Smooth muscle cell (in vitro differentiated cells): Measurements from ENCODE around the gene ERN2. TPM values are rescaled to one million over a fixed set of nuclear protein-coding genes. Genes with fewer than 3 reads are reported as not detected.
A peak's percentile ranks its signal among the peaks of the same experiment; 100 is the strongest.

ENCODE experiments used
- DNase-seq: peaks from one replicate; lab custom pipeline; 2025; ENCODE audit not compliant: unreplicated experiment; lab: John Stamatoyannopoulos, UW
- H2AFZ ChIP-seq: fragments of 200-600 bp; sonication (generic); 2 replicates; pipeline ENCODE4 v1.6.0; 2016; ENCODE audit warnings: antibody characterized with exemption, low read depth, mild to moderate bottlenecking
- H3F3A ChIP-seq: fragments of 200-600 bp; sonication (generic); 2 replicates; pipeline ENCODE4 v1.6.0; 2017; ENCODE audit warnings: antibody characterized with exemption, low read depth
- H3K27ac ChIP-seq: fragments of 200-600 bp; sonication (generic); 2 replicates; pipeline ENCODE4 v1.5.1; 2016; ENCODE audit warnings: low read depth, mild to moderate bottlenecking
- H3K27me3 ChIP-seq: fragments of 200-600 bp; sonication (generic); 2 replicates; pipeline ENCODE4 v1.6.1; 2016; ENCODE audit warnings: low read depth, mild to moderate bottlenecking
- H3K36me3 ChIP-seq: fragments of 200-600 bp; sonication (generic); 2 replicates; pipeline ENCODE4 v1.5.1; 2016; ENCODE audit warnings: low read depth
- H3K4me1 ChIP-seq: fragments of 200-600 bp; sonication (generic); 2 replicates; pipeline ENCODE4 v1.5.1; 2016; ENCODE audit warnings: low read depth
- H3K4me2 ChIP-seq: fragments of 200-600 bp; sonication (generic); 2 replicates; pipeline ENCODE4 v1.6.0; 2016; ENCODE audit warnings: mild to moderate bottlenecking
- H3K4me3 ChIP-seq: fragments of 200-600 bp; sonication (generic); 2 replicates; pipeline ENCODE4 v1.5.1; 2016; ENCODE audit warnings: mild to moderate bottlenecking
- H3K79me2 ChIP-seq: fragments of 200-600 bp; sonication (generic); 2 replicates; pipeline ENCODE4 v1.6.0; 2016; ENCODE audit warnings: low read depth, mild to moderate bottlenecking
- H3K9ac ChIP-seq: fragments of 200-600 bp; sonication (generic); 2 replicates; pipeline ENCODE4 v1.6.0; 2016; ENCODE audit warnings: low read depth
- H3K9me3 ChIP-seq: fragments of 200-600 bp; sonication (generic); replicated peaks from 2 replicates; pipeline ENCODE4 v1.5.1; 2016; ENCODE audit warnings: low read depth
- H4K20me1 ChIP-seq: fragments of 200-600 bp; sonication (generic); 2 replicates; pipeline ENCODE4 v1.6.0; 2016; ENCODE audit warnings: low read depth
- CTCF ChIP-seq: fragments of 200-600 bp; sonication (generic); IDR thresholded peaks from 2 replicates; pipeline ENCODE4 v1.5.1; 2017; ENCODE audit warnings: borderline replicate concordance, mild to moderate bottlenecking, antibody characterized with exemption; ENCODE audit not compliant: insufficient read depth, poor library complexity, severe bottlenecking
- whole genome bisulfite sequencing: methylation state at CpG from one replicate; pipeline ENCODE4 v1.1.7; 2016; ENCODE audit warnings: low lambda C conversion rate; 5-methylcytosine and 5-hydroxymethylcytosine counted together
- polyA plus RNA-seq: library from polyadenylated mRNA; unstranded; fragments of >200 nt; fragmentation: Nextera tagmentation; extraction: Ambion mirVana; gene quantifications from 2 replicates; pipeline ENCODE4 v1.2.1, GENCODE V29; 2016
- total RNA-seq: library from RNA; depleted of rRNA; stranded (reverse); fragments of >200 nt; gene quantifications from 2 replicates; pipeline ENCODE4 v1.2.3, GENCODE V29; 2014

Gene ERN2
- total and polyA plus RNA-seq, 2 experiments from 2014 or later, result not detected

GRCh38 chr16:23670137-23670776 is 42.8 kb downstream of the ERN2 start:
- H4K20me1 ChIP-seq, result no peaks in the 10 kb centered on the region
- no peak overlapping the region for H3K4me3 ChIP-seq
- no peak for DNase-seq
- no peaks in the 10 kb centered on the region for H3F3A ChIP-seq
- no peaks in the 10 kb centered on the region for H3K79me2 ChIP-seq
- WGBS, result 98% methylated on average over 4 of the region's 4 CpGs
- TF ChIP-seq CTCF, result no peak
- no peak overlapping the region for H2AFZ ChIP-seq
- peaks cover 7% of the 10 kb centered on the region for H3K4me1 ChIP-seq
- H3K4me2 ChIP-seq, result no peak overlapping the region
- no peaks in the 10 kb centered on the region for H3K36me3 ChIP-seq
- H3K27me3 ChIP-seq, result no peaks in the 10 kb centered on the region
- no peaks in the 10 kb centered on the region for H3K9me3 ChIP-seq
- H3K9ac ChIP-seq, result no peak overlapping the region
- H3K27ac ChIP-seq, result peak overlapping the region; percentile 20

DNA sequence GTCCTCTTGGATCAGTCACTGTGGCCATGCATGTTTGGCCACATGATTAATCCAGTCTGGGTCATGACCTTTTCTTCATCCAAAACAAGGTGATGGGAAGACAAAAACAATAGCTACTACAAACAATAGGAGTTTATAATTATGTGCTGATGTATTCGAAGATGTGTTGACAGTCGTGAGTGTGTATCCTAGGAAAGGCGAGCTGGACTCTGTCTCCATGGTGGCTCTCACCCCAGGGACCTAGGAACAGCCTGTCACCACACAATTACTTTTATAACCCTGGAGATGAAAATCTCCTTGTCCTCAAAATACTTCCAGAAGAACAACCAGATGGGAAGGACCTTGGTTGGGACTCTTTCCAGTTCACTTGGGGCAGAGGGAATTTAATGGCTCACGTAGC is 44.1 kb downstream of the ERN2 start:
- Histone ChIP-seq H3K4me1 (peaks cover 7% of the 10 kb centered on the region), H3K79me2 (no peaks in the 10 kb centered on the region), H3K27ac (no peak overlapping the region), H3K27me3 (peaks cover 3% of the 10 kb centered on the region), H3K4me2 (no peak overlapping the region), H3K9me3 (no peaks in the 10 kb centered on the region), H3F3A (no peaks in the 10 kb centered on the region), H3K9ac (no peak overlapping the region), H2AFZ (no peak overlapping the region), H3K4me3 (no peak overlapping the region), H3K36me3 (no peaks in the 10 kb centered on the region), H4K20me1 (no peaks in the 10 kb centered on the region)
- DNase-seq, result no peak
- 99% methylated on average over 4 of the region's 4 CpGs for WGBS
- no peak for TF ChIP-seq CTCF

GRCh38 chr16:23668225-23668624 is 44.8 kb downstream of the ERN2 start:
- Histone ChIP-seq H3K27ac (no peak overlapping the region), H3K4me2 (no peak overlapping the region), H3K4me1 (peaks cover under 1% of the 10 kb centered on the region), H3K9me3 (no peaks in the 10 kb centered on the region), H3K36me3 (no peaks in the 10 kb centered on the region), H3F3A (no peaks in the 10 kb centered on the region), H3K4me3 (no peak overlapping the region), H3K27me3 (peaks cover 3% of the 10 kb centered on the region), H2AFZ (no peak overlapping the region), H3K79me2 (no peaks in the 10 kb centered on the region), H3K9ac (no peak overlapping the region), H4K20me1 (no peaks in the 10 kb centered on the region)
- TF ChIP-seq CTCF, result no peak
- WGBS, result 96% methylated on average over 1 of the region's 1 CpG
- no peak for DNase-seq

DNA sequence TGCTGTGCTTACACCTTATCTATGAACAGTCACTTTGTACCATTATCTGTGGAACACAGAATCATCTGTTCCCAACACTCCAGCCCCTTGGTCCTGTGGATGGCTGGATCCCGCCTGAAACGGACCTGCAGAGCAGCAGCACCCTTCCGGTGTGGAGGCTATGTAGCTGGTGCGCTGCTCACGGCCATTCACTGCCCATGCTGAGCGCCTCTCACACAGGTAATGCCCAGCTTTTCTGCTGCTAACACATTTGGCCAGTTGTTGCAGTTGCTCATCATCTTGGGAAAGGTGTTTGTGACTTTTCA is 45.7 kb downstream of the ERN2 start:
- TF ChIP-seq CTCF, result no peak
- no peak overlapping the region for H3K27ac ChIP-seq
- WGBS, result 93% methylated on average over 6 of the region's 6 CpGs

More for the DNA sequence above, 45.7 kb downstream of the ERN2 start:
- no peak overlapping the region for H3K4me2 ChIP-seq
- no peaks in the 10 kb centered on the region for H3K36me3 ChIP-seq
- H3K9ac ChIP-seq, result no peak overlapping the region
- no peak for DNase-seq
- no peaks in the 10 kb centered on the region for H3F3A ChIP-seq
- H4K20me1 ChIP-seq, result no peaks in the 10 kb centered on the region
- H3K4me3 ChIP-seq, result no peak overlapping the region
- peaks cover 3% of the 10 kb centered on the region for H3K27me3 ChIP-seq
- H3K79me2 ChIP-seq, result no peaks in the 10 kb centered on the region
- no peak overlapping the region for H2AFZ ChIP-seq
- H3K4me1 ChIP-seq, result no peaks in the 10 kb centered on the region
- no peaks in the 10 kb centered on the region for H3K9me3 ChIP-seq
